SU-DHL-6 (cell line): ENCODE measurements around the gene ABCB8.

Experiments
- CTCF ChIP-seq: fragments of 200-600 bp; sonication (generic); IDR thresholded peaks from one replicate; pipeline ENCODE4 v1.5.1; 2017; ENCODE audit warnings: antibody characterized with exemption, mild to moderate bottlenecking, low read length, moderate library complexity; ENCODE audit not compliant: insufficient read depth, poor library complexity, severe bottlenecking
- EZH2phosphoT487 ChIP-seq: fragments of 200-600 bp; sonication (generic), shearing (Covaris generic); conservative IDR thresholded peaks from 2 replicates; pipeline ENCODE4 v1.6.1; 2018; ENCODE audit warnings: mild to moderate bottlenecking, antibody characterized with exemption, low read length, moderate library complexity, mixed read lengths

- TF ChIP-seq CTCF (no peak), EZH2phosphoT487 (no peak)
Observed at GRCh38 chr7:151016942-151017341, 11.3 kb upstream of the ABCB8 start.
